Measurements from ENCODE around the gene LINGO1.

DNA sequence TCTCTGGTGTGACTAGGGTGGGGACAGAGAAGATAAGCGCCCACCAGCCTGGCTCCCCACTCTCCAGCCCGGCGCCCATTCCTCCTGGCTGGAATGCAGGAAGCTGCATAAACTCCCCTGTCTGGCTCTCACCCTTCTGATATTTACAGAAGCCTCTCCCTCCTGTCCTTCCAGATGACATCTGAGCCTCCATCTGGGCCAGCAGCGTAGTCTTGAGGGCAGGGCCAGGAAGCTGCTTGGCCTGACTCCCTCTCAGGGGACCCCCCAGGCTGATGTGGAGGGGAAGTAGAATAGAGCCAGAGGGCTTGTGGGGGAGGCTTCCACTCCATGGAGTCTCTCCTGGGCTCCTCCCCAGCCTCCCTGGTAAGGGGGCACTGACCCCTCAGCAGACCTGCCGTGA, 49.9 kb downstream of the LINGO1 start:
- no peak for TF ChIP-seq CTCF (IDR thresholded peaks at IDR 0.05; ENCODE audit: control extremely low read depth in 1 of 3, insufficient read depth in 1 of 3, low read depth in 1 of 3, low read length in 3 of 3)
- TF ChIP-seq EGR1 (IDR thresholded peaks at IDR 0.05; ENCODE audit: borderline replicate concordance, low read depth, low read length): no peak
- no peak for TF ChIP-seq EZH2 (IDR thresholded peaks at IDR 0.05; ENCODE audit: low read depth, low read length, severe bottlenecking)
- TF ChIP-seq HDAC6 (IDR thresholded peaks at IDR 0.05; ENCODE audit: low read depth, low read length): no peak
- TF ChIP-seq EP300 (IDR thresholded peaks at IDR 0.05; ENCODE audit: borderline replicate concordance in 1 of 2, low read depth in 2 of 2, low read length in 2 of 2): no peak
- no peak for TF ChIP-seq ASH2L (IDR thresholded peaks at IDR 0.05; ENCODE audit: low read length)
- no peak for TF ChIP-seq POLR2A (IDR thresholded peaks at IDR 0.05; ENCODE audit: control extremely low read depth in 1 of 2, low read depth in 2 of 2, low read length in 2 of 2)
- no peak for TF ChIP-seq RFX5 (IDR thresholded peaks at IDR 0.05; ENCODE audit: borderline replicate concordance, low read depth, low read length)
- no peak for TF ChIP-seq BACH1 (IDR thresholded peaks at IDR 0.05; ENCODE audit: low read length)

Measured in H1 (cell line).